HG02981 (cell line): ENCODE data around the gene LARGE1.
"Not testable (repeated sequence)": the region's sequence is repeated elsewhere in the genome, so short reads cannot be mapped to it uniquely, and the experiment has no call there.

Source experiments
- ATAC-seq: cut with Tn5 transposase; IDR thresholded peaks from one replicate; pipeline ENCODE4 v1.9.1; 2021; ENCODE audit warnings: mild to moderate bottlenecking, moderate library complexity; ENCODE audit not compliant: unreplicated experiment

Gene LARGE1

GRCh38 chr22:33389936-33390335, 530.3 kb downstream of the LARGE1 start:
- no peak for ATAC-seq

- ATAC-seq, result no peak
Observed at GRCh38 chr22:33386270-33386669, 534.0 kb downstream of the LARGE1 start.

- no peak for ATAC-seq
Observed at GRCh38 chr22:33385611-33386010, 534.7 kb downstream of the LARGE1 start.

GRCh38 chr22:33382436-33382835, 537.8 kb downstream of the LARGE1 start:
- no peak for ATAC-seq

GRCh38 chr22:33381531-33382406, 538.5 kb downstream of the LARGE1 start:
- no peak for ATAC-seq

GRCh38 chr22:33380789-33381530, 539.3 kb downstream of the LARGE1 start:
- ATAC-seq, result no peak

- ATAC-seq, result no peak
Observed at GRCh38 chr22:33379836-33380235, 540.4 kb downstream of the LARGE1 start.

GRCh38 chr22:33372875-33373274, 547.4 kb downstream of the LARGE1 start:
- no peak for ATAC-seq

- not testable (repeated sequence) for ATAC-seq
Observed at GRCh38 chr22:33363256-33363655, 557.0 kb downstream of the LARGE1 start.

GRCh38 chr22:33362702-33363101, 557.6 kb downstream of the LARGE1 start:
- ATAC-seq, result no peak

- no peak for ATAC-seq
Observed at GRCh38 chr22:33361581-33361980, 558.7 kb downstream of the LARGE1 start.

- ATAC-seq, result no peak
Observed at GRCh38 chr22:33357981-33358399, 562.3 kb downstream of the LARGE1 start.

GRCh38 chr22:33354928-33355327, 565.3 kb downstream of the LARGE1 start:
- no peak for ATAC-seq

- ATAC-seq, result no peak
Observed at GRCh38 chr22:33353502-33353901, 566.8 kb downstream of the LARGE1 start.

- no peak for ATAC-seq
Observed at GRCh38 chr22:33352768-33353167, 567.5 kb downstream of the LARGE1 start.

- ATAC-seq, result no peak
Observed at GRCh38 chr22:33350961-33351360, 569.3 kb downstream of the LARGE1 start.

- no peak for ATAC-seq
Observed at GRCh38 chr22:33350491-33350890, 569.8 kb downstream of the LARGE1 start.

GRCh38 chr22:33347002-33347401, 573.3 kb downstream of the LARGE1 start:
- ATAC-seq, result no peak

- ATAC-seq, result no peak
Observed at GRCh38 chr22:33341611-33342010, 578.7 kb downstream of the LARGE1 start.

- no peak for ATAC-seq
Observed at GRCh38 chr22:33337524-33337923, 582.8 kb downstream of the LARGE1 start.

GRCh38 chr22:33335611-33336279, 584.5 kb downstream of the LARGE1 start:
- no peak for ATAC-seq
